ENCODE results near the gene ACTR10. TPM values are rescaled to one million over a fixed set of nuclear protein-coding genes. Genes with fewer than 3 reads are reported as not detected.
A peak's percentile ranks its signal among the peaks of the same experiment; 100 is the strongest.

Gene ACTR10
- total RNA-seq = 40.3 and 44.7 TPM in 2 replicates

DNA sequence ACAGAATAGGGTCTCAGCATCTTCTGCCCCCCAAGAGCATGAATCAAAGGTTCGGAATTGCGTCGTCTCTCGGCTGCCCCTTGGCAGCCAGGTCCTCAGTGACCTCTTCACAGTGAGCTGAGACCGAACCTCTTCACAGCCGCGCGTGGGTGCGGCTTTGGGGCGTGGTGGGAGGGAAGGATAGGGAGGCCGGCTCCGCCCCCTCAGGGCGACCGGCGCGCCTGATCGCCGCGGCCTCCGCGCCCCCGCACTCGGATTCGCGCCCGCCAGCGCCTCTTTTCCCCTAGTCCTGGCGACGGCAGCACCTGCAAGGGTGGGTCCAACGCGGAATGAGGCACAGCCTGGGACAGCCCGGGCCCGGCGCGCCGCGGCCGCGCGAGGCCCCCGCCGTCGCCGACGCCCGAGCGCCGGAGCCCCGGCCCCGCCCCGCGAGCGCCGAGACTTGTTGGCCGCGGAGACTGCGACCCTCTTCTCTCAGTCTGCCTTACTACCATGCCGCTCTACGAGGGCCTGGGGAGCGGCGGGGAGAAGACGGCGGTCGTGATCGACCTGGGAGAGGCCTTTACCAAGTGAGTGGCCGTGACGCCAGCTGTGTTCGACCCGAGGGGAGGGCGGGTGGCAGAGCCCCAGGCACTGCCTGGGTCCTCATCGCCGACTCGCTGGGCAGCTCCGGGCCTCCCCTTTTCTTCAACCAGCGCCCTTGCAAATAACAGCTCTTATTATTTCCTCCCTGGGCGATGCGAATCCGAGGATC is at the start of gene ACTR10:
TSS of gene ACTR10 (plus strand) at position 424 of the 754 bp plus-strand sequence. CDS start at position 493, 69 bp downstream.
- DNase-seq (ENCODE audit: low read depth, low spot score) = peak; percentile 17

DNA sequence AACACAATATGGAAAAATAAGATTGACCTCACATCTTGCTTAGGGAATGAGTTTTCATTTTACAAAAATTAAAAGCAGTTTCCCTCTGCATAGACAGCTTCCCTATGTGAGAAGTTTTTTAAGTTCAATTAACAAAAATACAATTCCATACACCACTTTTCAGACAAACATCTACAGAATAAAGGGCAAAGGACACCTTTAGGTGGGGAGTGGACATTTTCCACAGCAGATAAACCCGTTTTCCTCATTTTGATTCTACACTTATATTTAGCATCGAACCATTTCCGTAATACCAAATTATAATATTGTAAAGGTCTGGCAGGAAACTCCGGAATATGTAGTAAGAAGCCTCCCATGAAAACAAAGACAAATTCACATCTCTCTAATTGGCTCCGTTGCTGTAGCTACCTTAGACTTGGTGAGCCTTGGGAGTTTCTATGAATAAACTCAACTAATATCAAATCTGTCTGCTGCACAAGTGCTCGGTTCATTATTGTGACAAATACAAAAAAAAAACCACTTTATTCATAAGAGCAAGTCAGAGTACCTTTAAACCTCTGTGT is 49.6 kb upstream of the ACTR10 start:
- no peak for DNase-seq (ENCODE audit: low read depth, low spot score)

- no peak for DNase-seq (ENCODE audit: low read depth, low spot score)
Measured at GRCh38 chr14:58151133-58152013, 48.6 kb upstream of the ACTR10 start.

GRCh38 chr14:58152014-58152857 is 47.7 kb upstream of the ACTR10 start, which contains the start of gene ARMH4:
ARMH4 (minus strand) TSS chr14:58152213; CDS start chr14:58139358, 12,855 bp downstream.
- DNase-seq (ENCODE audit: low read depth, low spot score) = peak; percentile 45

DNA sequence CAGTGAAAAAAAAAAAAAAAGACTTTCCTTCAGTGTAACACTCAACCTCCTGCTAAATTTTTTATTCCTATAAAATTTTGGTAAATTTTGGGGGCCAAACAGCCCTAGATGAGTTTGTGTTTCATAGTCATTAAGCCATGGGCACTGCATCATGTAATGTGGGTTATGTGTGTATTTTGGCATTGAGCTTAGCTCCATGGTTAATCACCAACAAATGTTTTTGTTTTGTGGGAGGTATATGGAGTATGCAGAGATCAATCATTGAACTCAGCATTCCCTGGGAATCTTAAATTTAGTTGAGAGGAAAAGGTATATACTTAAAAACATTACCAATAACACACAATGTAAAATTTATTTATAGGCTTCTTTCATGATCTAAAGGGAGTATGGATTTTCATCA is 39.4 kb upstream of the ACTR10 start:
- no peak for DNase-seq (ENCODE audit: low read depth, low spot score)

GRCh38 chr14:58166005-58166983 is 33.7 kb upstream of the ACTR10 start:
- peak; percentile 10 for DNase-seq (ENCODE audit: low read depth, low spot score)

DNA sequence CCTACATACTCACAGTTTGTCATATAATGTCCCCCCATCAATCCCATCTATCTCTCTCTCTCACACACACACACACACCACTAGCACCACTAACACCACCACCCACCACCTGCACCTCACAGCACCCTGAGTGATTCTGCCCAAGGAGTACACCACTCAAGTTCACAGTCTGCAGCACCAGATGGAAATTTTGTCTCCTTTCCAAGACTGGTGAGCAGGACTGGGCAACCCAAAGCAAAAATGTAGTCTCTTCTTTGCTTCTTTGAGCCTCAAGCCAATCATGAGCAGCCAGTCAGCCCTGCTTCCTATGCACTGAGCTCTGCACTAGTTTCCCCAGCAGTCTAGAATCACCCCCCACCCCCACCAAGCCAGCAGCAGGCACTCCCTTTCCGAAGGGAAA is 32.9 kb upstream of the ACTR10 start:
- DNase-seq (ENCODE audit: low read depth, low spot score) = no peak

- no peak for DNase-seq (ENCODE audit: low read depth, low spot score)
Measured at GRCh38 chr14:58167891-58168290, 32.1 kb upstream of the ACTR10 start.

- DNase-seq (ENCODE audit: low read depth, low spot score) = peak; percentile 40
Measured at GRCh38 chr14:58171090-58171489, 28.9 kb upstream of the ACTR10 start.

DNA sequence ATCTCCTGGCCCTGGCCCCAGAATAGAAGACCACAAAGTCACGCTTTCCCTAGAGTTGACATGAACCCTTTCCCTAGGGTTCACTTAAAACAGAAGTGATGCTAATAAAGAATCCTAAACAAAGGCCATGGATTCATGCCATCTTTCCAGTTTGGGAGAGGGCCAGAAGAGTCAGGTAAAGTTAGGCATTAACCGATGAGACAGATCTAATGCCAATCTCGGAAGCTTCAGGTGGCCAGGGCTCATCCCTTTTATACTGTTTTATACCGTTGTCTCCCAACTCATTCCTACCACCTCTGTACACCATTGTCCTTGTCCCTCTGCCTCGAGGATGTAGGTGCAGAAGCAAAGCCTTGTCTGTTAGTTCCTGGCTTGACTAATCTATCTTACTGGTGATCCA is 22.8 kb upstream of the ACTR10 start:
- no peak for DNase-seq (ENCODE audit: low read depth, low spot score)

DNA sequence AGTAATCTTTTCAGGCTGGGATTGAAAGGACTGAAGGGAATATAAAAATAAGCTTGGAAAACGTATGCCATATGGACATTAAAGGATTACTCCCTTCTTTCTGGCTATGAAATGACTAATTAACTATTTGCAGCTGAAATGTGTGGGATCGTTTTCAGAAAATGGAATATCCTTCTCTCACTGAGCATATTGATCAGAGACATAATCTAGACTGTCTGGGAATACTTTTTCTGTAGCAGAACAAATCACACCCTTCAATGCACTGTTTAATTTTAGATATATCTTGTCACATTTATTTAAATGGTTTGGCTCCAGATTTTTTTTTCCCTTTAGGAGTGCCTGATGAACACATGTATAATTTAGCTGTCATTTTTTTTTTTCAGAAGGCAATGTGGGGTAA is 10.8 kb upstream of the ACTR10 start:
- no peak for DNase-seq (ENCODE audit: low read depth, low spot score)

DNA sequence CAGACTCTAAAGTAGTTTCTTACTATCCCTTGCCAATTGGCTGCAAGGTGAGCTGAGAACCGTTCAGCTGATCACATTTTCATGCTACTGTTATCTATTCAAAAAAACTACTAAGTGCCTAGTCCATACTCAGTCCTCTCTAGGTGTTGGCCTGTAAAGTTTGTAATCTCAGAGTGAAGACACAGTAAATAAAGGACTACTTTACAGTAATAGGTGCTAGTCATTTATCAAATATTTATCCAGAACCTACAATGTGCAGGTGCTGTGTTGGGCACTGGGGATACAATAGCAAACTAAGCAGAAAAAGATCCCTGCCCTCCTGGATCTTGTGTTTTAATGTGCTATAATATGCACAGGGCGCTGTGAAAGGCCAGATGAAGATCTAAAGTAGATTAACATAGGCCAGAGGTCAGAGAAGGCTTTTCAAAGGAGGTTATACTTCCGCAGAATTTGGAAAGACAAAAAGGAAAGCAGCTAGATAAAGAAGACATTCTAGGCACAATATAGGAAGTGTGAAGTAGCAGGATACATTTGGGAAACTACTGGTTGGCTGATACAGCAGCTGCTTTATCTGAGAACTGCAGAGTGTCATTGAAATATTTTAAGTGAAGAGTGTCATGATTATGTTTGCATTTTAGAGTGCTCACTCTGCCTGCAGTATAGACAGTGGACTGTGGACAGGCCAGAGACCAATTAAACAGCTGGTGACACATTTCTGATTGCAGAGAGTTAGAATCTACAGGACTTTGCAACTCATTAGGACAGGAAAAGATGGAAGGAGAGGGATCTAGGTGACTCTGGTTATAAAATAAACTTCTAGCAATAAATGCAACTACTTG is 8.0 kb upstream of the ACTR10 start:
- DNase-seq (ENCODE audit: low read depth, low spot score) = no peak

DNA sequence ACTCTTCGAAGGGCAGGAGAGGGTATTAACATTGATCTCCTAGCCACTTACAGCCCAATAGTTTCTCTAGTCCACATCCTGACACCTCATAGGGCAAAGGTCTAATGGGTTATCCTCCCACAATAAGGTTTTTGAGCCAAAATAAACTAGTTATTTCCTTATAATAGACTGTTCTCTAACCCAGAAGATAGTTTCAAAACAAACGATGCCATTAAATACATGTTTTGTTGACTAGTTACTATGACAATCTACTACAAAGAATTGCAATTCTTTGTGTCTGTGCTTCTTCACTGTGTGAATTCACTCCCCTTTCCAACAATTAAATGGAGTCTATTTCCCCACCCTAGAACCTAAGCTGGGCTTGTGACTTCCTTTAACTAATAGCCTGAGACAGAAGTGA is 6.4 kb upstream of the ACTR10 start:
- peak; percentile 4 for DNase-seq (ENCODE audit: low read depth, low spot score)

DNA sequence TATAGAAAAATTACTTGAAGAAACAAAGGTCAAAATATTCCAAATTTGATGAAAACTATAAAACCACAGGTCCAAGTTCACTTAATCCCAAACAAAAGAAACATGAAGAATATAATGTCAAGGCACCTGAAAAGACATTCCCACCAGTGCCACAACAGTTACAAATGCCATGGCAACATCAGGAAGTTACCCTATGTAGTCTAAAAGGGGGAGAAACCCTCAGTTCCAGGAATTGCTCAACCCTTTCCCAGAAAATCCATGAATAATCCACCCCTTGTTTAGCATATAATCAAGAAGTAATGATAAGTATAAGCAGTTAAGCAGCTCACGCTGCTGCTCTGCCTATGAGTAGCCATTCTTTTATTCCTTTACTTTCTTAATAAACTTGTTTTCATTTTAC is 3.8 kb upstream of the ACTR10 start:
- DNase-seq (ENCODE audit: low read depth, low spot score) = no peak

- no peak for DNase-seq (ENCODE audit: low read depth, low spot score)
Measured at GRCh38 chr14:58198086-58198485, 1.9 kb upstream of the ACTR10 start.

DNA sequence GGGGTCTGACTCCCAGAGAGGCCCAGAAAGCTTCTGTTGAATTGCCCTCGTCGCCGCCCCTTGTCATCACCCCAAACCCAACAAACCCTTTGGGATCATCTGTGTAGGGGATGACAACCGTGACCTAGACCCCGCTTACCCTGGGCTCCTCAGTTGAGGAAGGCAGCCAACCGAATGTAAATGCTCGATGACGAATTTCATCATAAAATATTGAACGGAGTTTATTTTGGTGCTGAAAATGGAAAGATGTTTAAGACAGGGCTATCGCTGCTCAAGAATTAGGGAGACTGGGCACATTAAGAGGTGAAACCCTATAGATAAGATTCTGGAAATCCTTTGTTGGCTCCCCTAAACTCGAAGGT is 512 bp downstream of the ACTR10 start:
- DNase-seq (ENCODE audit: low read depth, low spot score) = no peak

DNA sequence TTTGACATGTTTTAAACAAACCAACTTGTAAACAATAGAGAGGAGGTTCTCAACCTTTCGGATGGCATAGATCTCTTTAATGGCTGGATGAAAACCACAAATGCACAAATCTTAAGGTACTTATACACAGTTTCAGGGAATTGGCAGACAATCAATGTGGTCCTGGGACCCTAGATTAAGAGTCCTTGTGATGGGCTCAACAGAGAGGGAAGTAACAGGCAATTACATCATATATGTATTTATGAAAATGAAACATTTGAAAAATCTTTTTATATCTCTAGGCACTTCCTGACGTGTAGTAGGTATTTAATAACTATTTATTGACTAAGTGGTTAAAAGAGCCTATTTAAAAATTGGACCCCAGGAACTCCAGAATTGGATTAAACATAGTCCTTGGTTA is 897 bp downstream of the ACTR10 start:
- no peak for DNase-seq (ENCODE audit: low read depth, low spot score)

GRCh38 chr14:58213176-58213575 is 13.2 kb downstream of the ACTR10 start:
- no peak for DNase-seq (ENCODE audit: low read depth, low spot score)
